Activated CD4-positive, CD25-positive, alpha-beta regulatory T cell treated with anti-CD3 and anti-CD28 coated beads, Interleukin-2, amount 50 U/mL, for 16 hours (primary cell): ENCODE data around the gene MACIR.

ENCODE experiments used
- DNase-seq: peaks from one replicate; pipeline ENCODE4 v3.0.0-alpha.2; 2020; ENCODE audit warnings: low read depth, low spot score

MACIR gene

DNA sequence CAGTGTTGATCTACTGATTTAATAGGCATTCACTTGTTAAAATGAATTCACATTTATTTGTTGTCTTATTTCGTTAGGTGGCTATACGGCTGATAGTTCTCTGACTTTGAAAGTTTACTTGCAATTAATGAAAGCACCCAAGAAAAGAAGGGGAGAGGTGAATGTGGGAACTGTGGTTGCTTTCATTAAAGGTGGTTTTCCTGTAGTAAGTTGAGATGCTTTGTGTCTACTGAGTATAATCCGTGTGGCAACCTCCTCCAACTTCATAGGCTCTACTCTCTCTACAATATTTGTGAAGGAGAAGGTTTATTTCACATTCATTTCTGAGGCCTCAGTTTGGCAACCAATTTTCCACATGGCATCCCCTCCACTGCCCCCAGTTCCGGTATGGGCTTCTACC is 12.8 kb upstream of the MACIR start:
- DNase-seq: no peak

DNA sequence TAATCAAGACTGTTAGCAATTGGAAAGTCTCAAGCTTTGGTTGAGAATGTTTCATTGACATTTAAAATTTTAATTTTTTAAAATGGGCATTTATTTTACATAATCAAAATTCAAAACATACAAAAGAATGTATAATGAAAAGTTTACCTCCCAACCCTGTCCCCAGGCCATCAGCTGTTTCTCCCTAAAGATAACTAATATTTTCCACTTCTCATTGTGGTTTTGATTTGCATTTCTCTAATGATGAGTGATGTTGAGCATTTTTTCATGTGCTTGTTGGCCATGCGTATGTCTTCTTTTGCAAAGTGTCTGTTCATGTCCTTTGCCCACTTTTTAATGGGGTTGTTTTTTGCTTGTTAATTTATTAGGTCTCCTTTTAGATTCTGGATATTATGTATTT is 11.4 kb upstream of the MACIR start:
- DNase-seq: no peak

DNA sequence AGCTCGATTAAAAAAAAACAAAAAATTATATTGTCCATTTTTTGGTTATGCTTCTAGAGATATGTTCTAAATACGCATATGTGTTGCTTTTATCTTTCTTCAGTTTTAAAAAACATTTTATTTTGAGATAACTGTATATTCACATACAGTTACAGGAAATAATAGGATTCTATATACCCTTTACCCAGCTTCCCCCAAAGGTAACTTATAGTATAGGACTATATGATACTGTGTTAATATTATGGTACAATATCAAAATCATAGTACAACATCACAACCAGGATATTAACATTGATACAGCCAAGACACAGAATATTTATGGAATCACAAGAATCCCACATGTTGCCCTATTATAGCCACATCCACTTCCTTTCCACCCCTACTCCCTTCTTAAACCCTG is 9.5 kb upstream of the MACIR start:
- no peak for DNase-seq

DNA sequence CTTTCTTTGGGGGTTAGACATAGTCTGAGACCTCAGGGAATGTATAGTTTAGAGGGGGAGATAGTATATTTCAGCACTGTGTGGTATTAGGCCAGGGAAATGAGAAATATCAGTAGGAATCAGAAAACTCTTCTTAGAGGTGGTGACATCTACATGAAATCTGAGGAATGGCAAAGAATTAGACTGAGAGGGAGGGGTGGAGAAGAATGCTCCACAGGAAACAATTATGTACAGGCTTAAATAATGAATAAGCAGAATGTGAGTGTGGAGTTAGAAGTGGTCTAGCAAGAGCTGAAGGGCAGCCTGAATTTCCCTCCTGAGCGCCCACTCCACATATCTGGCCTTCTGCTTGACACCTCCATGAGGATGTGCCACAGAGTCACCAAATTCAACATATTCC is 3.6 kb upstream of the MACIR start:
- DNase-seq: no peak

DNA sequence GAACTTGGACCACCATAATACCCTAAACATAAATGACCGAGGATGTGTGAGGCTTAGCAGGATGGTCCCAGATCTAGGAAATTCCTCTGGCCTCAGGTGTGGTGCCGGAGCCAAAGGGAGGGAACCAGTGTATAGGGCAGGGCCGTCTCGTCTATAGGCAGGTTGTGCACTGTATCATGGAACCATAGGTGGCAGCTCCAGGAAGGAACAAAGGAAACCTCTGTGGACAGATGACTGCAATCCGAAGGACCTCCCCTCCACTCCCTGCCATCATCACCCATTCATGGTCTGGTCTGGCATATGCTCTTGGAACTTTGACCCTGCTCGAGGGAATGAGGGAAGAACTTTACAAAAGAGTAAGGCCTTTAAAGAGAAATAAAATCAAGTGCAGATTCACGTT is 2.9 kb upstream of the MACIR start:
- no peak for DNase-seq

DNA sequence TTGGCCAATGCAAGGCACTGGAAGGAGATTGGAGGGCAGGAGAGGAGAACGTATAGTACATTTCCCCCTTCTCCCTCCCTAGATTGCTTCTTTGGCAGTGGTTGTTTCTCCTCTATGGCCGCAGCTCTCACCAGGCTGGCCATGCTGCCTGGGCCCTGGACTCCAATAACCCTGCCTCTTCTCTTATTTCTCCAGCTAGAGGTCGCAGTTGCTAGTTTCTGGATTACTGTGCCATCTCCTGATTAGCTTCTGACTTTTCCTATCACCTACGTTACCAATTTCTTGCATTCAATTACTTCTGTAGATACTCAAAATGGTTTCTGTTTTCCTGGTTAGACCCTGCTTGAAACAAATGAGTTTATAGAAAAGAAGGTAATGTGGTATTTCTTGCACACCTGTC is 2.4 kb upstream of the MACIR start:
- DNase-seq: no peak

DNA sequence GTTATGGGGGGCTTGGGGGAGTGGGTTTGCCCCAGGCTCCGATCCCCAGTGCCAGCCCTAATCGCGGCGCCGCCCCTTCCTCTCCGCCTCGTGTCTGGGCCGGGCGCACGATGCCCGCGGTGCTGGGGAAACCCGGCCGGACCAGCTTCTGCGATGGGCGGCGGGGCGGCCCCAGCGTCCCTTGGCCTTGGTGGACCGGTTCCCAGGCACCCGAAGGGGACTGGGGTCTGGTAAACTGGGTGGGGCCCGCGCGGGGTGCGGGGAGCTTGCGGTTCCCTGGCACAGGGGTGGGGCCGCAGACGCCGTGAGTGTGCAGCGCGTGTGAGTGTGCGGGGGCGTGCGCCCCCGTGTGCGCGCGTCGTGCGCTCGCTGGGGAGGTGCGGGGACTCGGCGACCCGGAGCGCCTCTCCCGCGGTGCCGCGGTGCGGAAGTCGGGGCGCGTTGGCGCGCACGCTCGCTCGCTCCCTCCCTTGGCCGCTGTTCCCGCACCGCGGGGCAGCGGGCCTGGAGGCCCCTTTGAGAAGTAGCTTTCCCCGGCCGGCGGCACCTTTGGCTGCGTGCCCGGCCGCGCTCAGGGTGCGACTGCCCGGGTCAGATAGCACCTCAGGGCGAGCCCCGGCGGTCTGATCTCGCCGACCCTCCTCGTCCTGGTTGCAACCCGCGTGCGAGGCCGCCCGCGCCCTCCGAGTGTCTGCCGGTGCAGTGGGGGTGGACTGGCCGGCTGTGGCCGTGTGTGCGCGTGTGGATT is 568 bp downstream of the MACIR start:
- peak; percentile 24 for DNase-seq

DNA sequence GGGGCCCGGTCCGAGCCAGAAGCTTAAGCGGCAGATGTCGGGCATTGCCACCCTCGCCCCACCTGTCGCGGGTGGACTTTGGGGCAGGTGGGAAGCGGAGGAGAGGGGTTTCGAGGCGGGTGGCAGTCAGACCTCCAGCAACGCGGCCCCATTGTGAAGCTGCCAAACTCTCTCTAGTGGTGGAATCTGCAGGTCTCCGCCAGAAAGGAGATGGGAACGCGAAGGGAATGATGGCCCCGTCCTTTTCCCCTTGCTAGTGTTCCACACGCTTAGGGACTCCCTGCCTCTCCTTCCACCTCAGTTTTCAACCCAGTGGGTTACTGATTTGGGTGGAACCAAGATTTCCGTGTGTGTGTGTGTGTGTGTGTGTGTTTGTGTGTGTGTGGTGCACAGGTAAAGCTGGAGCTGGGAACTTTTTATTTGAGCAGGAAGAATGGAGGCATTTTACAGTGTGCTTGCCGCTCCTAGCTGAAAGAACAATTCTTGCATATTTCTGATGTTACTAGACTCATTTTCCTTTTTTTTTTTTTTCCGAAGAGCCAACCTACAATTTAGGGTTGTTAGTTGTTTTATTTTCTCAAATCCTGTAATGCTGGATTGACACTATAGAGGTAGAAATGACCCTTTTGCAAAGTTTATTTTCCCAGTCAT is 1.3 kb downstream of the MACIR start:
- DNase-seq: no peak

DNA sequence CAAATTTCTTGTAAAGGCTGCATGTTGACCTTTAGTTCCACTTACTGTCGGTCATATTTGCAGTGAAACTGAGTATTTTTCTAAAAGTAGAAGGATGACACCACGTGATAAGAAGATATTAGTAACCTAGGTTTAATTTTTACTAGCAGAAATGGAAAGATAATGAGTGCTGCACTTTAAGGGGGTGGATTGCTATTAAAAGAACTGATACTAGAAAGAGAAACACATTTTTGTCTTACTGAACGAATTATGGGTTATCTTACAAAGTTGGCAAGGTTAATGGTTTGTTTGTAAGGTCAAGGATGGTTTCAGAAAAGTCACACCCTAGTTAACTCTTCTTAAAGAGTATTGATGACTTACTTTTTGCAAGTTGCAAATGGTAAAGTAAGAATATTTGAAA is 2.4 kb downstream of the MACIR start:
- no peak for DNase-seq

DNA sequence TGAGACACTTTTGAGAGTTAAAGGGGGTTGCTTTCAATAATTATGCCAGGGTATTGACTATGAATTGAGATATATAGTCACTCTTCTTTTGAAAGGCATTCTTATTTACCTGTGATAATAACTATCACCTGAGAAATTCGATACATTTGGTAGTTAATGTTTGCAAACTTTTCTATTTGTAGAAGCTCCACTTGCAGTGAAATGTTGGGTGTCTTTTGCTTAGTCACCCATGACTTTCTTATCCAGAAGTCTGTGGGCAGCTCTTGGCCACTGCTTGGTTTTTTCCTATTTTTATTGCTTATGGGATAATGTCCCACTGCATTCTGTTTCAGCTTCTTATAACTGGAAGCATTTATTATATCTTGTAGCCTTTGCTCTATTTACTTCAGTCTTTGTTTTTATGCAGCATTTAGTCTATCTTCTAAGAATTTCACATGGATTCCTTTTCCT is 3.9 kb downstream of the MACIR start:
- DNase-seq: no peak

DNA sequence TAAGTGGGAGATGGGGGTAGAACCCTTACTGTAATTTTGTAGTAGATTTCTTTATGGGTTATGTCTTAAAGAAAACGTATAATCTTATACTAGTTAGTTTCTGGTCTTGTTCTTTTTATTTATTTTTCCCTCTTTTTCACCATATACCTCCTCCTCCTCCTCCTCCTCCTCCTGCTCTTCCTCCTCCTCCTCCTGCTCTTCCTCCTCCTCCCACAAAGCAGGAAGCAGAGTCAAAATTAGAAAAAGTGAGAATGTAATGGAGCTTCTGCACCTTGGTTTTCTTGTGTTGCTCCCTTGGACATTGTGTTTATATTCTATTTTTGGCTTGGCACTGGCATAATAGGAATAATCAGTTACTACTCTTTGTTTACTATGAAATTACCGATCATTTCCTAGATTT is 4.5 kb downstream of the MACIR start:
- no peak for DNase-seq

DNA sequence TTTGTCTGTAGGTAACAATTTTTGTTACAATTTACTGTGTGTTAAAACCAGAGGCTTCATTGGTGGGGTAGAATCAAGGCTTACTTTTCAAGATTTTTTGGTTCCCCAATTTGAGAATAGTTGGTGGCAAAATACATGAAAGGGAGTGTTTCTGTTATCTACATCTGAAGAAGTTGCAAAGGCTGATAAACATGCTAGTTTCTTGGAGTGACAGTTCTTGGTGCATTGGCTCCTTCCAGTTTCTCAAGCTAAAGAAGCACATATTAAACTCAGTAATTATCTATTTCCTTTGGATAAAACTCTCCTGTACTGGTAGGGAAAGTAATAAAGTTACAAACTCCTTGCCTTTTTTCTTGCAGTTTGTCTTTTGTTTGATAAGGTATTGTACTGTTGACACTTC is 5.9 kb downstream of the MACIR start:
- no peak for DNase-seq

DNA sequence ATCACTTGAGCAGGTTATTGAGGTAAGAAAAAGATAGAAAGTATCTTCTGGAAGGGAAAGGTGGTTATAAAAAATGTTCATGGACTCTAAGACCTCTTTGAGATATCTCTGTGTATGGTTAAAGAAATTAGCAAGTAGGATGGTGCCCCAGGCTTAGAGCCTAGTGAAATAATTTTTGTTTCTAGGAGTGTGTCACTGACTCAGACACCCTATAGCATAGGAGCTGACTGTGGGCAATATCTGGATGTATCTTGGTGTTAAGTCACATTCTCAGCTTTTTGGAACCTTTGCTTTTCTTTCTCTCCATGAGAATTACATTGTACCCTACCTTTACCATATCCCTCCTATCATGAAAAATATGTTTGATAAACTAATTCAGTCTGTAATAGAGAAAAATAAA is 12.0 kb downstream of the MACIR start:
- DNase-seq: no peak

DNA sequence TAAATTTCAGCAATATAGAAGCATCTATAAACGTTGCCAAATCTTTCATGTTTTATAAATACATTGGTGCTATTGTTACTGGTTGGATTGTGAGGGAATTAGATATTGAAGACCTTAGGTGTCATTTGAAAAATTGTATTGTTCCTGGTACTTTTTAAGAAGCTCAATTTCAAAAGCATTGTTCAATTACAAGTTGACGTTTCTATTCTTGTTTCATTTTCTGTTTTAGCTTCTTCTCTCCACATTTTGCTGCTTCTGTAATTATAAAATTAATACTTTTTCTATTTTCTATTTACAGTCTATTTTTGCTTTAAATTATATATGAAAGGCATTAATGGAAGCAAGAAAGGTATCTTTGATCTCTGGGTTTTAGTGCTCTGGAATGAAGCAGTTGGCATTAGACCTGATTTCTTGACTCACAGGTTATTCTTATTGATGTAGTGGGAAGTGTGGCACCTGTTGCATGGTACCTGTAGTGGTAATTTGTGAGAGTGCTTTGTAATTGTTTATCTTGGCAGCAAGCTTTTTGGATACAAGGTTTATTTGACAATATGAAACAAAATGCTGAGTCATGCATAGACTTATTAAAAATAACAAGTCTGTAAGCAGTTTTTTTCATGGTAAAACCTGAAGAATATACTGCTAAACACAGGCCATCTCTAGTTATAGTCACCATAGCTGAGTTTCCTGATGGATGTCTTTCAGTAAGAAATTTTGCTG is 13.2 kb downstream of the MACIR start:
- DNase-seq: no peak

DNA sequence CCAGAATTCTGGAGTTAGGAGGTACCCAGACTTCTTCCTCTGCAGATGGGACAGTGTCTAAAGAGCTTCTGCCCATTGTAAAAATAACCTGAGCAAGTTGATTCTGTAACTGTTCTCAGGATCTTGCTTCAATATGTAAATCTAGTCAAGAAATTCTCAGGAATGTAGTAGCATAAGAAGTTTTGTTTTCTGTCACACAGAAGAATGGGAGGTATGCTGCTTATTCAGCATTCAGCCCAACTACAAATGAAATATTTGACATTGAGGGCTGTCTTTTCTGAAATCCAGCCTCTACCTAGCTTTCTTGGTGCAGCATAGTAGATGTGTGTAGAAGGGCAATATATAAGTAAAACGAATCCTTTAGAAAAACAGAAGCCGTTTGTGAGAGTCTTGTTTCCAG is 13.8 kb downstream of the MACIR start:
- no peak for DNase-seq

DNA sequence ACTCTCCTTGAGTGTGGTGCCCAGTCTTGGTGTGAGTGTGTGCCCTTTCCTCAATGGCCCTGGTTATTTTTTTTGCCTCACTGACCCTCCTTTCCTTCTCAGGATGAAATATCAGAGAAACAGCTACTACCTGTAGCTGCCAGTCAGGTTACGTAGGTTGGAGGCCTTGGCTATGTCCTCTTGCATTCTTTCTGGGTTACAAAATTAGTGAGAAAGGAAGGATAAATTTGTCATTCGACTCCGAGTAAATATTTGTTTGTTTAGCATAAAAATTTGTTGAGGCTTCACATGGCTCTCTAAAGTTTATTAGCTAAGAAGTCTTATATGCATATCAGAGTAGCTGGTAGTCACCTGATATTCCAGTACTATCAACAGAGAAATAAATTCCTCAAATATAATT is 15.4 kb downstream of the MACIR start:
- DNase-seq: no peak

DNA sequence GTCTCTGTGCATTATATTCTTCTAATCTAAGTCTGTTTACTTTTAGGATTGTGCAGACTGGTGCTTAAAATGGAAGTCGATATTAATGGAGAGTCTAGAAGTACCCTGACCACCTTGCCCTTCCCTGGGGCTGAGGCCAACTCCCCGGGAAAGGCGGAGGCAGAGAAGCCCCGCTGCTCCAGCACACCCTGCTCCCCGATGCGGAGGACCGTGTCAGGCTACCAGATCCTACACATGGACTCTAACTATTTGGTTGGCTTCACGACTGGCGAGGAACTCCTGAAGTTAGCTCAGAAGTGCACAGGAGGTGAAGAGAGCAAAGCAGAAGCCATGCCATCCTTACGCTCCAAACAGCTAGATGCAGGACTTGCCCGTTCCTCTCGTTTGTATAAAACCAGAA is 17.3 kb downstream of the MACIR start:
- no peak for DNase-seq

DNA sequence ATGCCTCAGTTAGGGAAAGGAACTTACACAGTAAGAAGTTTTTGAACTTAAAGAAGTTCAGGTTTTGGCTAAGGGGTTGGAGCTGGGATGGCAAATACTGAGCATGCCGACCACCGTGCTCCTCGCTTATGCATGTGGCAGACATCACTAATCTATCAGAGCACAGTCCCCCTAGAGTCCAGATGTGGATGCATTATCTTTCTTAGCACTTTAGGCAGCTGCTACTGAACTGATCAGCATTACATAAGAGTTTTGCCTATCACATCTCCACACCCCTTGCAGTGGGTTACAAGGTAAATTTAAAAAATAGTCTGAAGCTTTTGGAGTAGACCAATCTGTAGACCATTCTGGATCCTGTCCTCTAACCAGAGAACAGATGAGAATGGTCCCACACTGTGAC is 22.4 kb downstream of the MACIR start:
- DNase-seq: no peak

DNA sequence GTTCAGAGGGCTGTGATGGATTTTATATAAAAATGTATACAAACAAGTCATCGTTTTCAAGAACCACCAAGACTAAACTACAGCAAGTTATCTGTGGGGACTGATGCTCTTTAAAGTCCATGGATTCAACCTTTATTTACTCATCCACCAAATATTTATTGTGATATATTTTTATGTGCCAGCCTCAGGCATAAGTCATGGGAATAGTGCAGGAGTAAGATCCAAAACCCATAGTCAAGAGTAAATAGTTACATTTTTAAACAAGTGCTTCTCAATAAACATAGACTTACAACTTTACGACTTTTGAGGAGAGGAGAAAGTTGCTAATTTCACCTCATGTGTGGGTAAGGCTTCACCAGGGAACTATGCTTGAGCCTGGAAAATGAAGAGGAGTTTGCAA is 24.6 kb downstream of the MACIR start:
- no peak for DNase-seq

DNA sequence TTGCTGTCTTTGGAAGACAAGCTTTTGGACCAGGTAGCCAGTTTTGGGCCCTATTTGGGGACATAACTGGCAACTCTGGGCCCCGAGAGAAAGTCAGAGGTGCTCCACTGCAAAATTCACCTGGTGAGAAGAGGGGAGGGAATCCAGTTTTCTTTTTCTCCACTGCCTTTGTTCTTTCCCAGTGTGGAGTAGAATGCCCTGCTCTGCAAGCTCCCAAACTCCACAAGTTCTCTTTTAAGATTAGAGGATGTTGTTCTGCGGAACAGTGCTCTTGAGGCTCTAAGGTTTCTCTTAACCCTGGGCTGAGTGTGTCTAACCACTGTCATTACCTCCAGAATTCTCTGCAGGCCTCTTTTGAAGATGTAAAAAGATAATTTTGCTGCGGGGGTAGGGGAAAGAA is 25.3 kb downstream of the MACIR start:
- no peak for DNase-seq

DNA sequence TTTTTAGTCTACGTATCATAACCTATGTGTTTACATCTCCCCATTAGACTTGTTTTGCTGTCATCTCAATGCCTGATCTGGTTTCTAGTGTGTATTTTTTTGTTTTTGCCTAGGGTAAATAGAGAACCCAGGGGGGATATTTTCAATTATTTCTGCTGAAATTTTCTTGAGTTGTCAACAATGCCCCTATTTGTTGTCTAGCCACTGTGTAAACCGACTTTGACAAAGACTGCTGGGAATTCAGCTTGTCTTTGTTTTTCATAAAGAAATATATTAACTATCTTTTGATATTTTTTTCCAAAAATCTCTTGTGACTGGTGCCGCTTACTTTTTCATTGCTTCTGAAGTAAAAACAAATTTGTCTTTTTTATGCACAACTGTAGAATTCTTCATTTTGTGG is 28.1 kb downstream of the MACIR start:
- DNase-seq: no peak

DNA sequence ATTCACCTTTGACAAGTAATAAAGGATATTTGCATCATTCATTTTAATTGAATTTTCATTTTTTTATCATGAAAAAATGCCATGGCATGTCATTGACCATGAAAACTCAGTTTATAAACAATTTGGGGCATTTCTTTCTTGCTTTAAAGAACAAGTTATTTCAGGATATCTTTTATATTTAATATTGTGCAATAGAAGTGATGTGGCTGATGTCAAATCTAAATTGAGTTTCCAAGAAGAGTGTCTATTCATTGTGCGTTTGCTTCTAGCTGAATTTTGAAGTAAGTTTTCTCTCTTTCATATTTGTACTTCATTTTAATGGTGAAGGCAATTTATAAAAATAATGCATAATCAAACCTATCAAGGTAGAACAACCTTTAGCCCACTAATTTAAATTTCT is 30.5 kb downstream of the MACIR start:
- no peak for DNase-seq

DNA sequence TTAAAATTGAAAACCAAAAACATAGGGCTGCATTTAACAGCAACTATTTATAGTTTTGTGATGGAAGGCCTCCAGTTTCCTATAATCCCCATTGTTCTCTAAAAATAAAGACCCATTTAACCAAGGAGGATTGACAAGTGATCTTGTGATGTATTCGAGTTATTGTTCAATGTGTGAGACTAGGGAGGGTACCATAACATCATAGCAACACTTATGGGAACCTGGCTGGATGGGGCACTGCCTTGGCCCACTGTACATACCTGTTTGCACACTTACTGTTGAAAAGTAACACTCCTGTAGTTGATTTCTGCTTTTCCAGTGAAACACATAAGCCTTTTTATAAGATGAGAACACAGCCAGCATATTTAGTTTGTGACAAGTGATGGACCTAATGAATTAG is 32.3 kb downstream of the MACIR start:
- no peak for DNase-seq
